Transverse colon (tissue), 4 donors: ENCODE data around the gene BIRC7. TPM values are rescaled to one million over a fixed set of nuclear protein-coding genes. Genes with fewer than 3 reads are reported as not detected.
A peak's percentile ranks its signal among the peaks of the same experiment; 100 is the strongest.

Source experiments
- DNase-seq: peaks from one replicate; pipeline ENCODE4 v3.0.0-alpha.2; 2019
- H3K27ac ChIP-seq, 4 donors: fragments of 200-600 bp; sonication (generic); 2 replicates each; pipeline ENCODE4 v1.5.1; 2016 to 2018; ENCODE audit warnings: inconsistent platforms in 4 of 4
- H3K27me3 ChIP-seq: fragments of 200-600 bp; sonication (generic); 2 replicates; pipeline ENCODE4 v1.5.1; 2017; ENCODE audit warnings: inconsistent platforms
- H3K36me3 ChIP-seq, 4 donors: fragments of 200-600 bp; sonication (generic); 2 replicates each; pipeline ENCODE4 v1.5.1; 2017 to 2019; ENCODE audit warnings: inconsistent platforms in 4 of 4
- H3K4me1 ChIP-seq, 4 donors: fragments of 200-600 bp; sonication (generic); 2 replicates each; pipeline ENCODE4 v1.5.1; 2017 to 2020; ENCODE audit warnings: inconsistent platforms in 4 of 4
- H3K4me3 ChIP-seq, 4 donors: fragments of 200-600 bp; sonication (generic); 1 replicate in 1 of 4; 2 replicates in 3 of 4; pipeline versions ENCODE4 v1.5.1 to v1.6.1; 2017 to 2019; ENCODE audit warnings: inconsistent platforms in 4 of 4
- H3K9me3 ChIP-seq, 2 donors: fragments of 200-600 bp; sonication (generic); 2 replicates each; pipeline ENCODE4 v1.5.1; 2017 to 2019; ENCODE audit warnings: inconsistent platforms in 2 of 2
- EP300 ChIP-seq: sonication (generic); formaldehyde crosslinking; IDR thresholded peaks from one replicate; pipeline ENCODE4 v1.6.1; 2017; ENCODE audit warnings: antibody characterized with exemption, low read depth
- POLR2A ChIP-seq: fragments of 450-650 bp; IDR thresholded peaks from one replicate; pipeline ENCODE4 v1.6.1; 2016; ENCODE audit warnings: antibody characterized with exemption, mild to moderate bottlenecking, moderate library complexity
- POLR2AphosphoS5 ChIP-seq, 3 donors: sonication (generic); formaldehyde crosslinking; IDR thresholded peaks; one replicate each; pipeline ENCODE4 v1.6.1; 2016; ENCODE audit warnings: antibody characterized with exemption in 3 of 3
- WGBS, 2 donors: methylation state at CpG; one replicate each; pipeline ENCODE4 v1.1.5; 2018; ENCODE audit warnings: low coverage in 1 of 2; 5-methylcytosine and 5-hydroxymethylcytosine counted together
- in situ Hi-C, 4 donors: fragments of 200-750 bp; cut with MboI; loops; one replicate each; pipeline versions ENCODE4 v1.15.0 to v1.15.1; 2017; ENCODE audit warnings: low sequenced_read_pairs in 3 of 4, low pct_ligation_motif_present in 1 of 4, low pct_unique_long_range_greater_than_20kb in 1 of 4
- intact Hi-C: fragments of 100-400 bp; cut with DNase I; formaldehyde crosslinking; loops from one replicate; pipeline ENCODE4 v1.15.1; 2023; ENCODE audit warnings: low total_unique reads
- total RNA-seq, 4 donors: library from RNA; depleted of rRNA; stranded (reverse); fragments of >200 nt; gene quantifications; one replicate each; pipeline ENCODE4 v1.1.0, GENCODE V29; 2016
- TF ChIP-seq, protein P1 (sequence below), 5 experiments: fragments of 200-600 bp in 3 of 5; fragments of 450-650 bp in 2 of 5; sonication (generic) in 3 of 5; IDR thresholded peaks; 1 replicate in 2 of 5; 2 replicates in 3 of 5; pipeline ENCODE4 v1.5.1; 2016 to 2017; ENCODE audit warnings: antibody characterized with exemption in 5 of 5, inconsistent platforms in 3 of 5, mild to moderate bottlenecking in 2 of 5, moderate library complexity in 1 of 5

BIRC7 gene
- total RNA-seq, 4 donors from 2014 or later, result 1.6 to 12.7 TPM; not detected in 2

DNA sequence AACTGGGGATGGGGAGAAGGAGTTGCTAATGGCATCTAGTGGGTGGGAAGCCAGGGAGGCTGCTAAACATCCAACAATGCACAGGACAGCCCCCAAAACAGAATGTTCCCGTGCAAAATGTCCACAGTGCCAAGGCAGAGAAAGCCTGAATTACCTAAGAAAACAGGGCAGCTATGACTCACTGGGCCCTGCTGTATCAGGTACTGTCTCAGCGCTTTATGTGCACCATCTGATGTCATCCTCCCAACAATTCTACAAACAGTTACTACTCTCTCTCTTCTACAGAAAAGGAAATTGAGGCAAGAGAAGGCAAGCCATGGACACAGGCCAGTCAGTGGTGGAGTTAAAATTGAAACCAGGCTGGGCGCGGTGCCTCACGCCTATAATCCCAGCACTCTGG is 22.9 kb upstream of the BIRC7 start:
- H3K27me3 ChIP-seq, result no peaks in the 10 kb centered on the region
- no peaks in the 10 kb centered on the region for H3K9me3 ChIP-seq
- H3K4me1 ChIP-seq, result peaks cover 11 to 36% (median 31%) of the 10 kb centered on the region in 4 donors
- TF ChIP-seq POLR2A, result no peak
- no peak for TF ChIP-seq POLR2AphosphoS5 (IDR thresholded peaks at IDR 0.05)
- TF ChIP-seq EP300, result no peak
- TF ChIP-seq, protein P1, sequence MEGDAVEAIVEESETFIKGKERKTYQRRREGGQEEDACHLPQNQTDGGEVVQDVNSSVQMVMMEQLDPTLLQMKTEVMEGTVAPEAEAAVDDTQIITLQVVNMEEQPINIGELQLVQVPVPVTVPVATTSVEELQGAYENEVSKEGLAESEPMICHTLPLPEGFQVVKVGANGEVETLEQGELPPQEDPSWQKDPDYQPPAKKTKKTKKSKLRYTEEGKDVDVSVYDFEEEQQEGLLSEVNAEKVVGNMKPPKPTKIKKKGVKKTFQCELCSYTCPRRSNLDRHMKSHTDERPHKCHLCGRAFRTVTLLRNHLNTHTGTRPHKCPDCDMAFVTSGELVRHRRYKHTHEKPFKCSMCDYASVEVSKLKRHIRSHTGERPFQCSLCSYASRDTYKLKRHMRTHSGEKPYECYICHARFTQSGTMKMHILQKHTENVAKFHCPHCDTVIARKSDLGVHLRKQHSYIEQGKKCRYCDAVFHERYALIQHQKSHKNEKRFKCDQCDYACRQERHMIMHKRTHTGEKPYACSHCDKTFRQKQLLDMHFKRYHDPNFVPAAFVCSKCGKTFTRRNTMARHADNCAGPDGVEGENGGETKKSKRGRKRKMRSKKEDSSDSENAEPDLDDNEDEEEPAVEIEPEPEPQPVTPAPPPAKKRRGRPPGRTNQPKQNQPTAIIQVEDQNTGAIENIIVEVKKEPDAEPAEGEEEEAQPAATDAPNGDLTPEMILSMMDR (IDR thresholded peaks at IDR 0.05), result no peak
- in situ Hi-C loops (no loop called here), intact Hi-C loops (no loop called here)
- H3K27ac ChIP-seq, result no peak overlapping the region
- peaks cover 0 to 17% (median 7%) of the 10 kb centered on the region in 4 donors for H3K36me3 ChIP-seq
- DNase-seq, result no peak
- H3K4me3 ChIP-seq, result no peak overlapping the region
- WGBS, 2 donors, result 80% methylated on average over 1 to 5 of the region's 5 CpGs

DNA sequence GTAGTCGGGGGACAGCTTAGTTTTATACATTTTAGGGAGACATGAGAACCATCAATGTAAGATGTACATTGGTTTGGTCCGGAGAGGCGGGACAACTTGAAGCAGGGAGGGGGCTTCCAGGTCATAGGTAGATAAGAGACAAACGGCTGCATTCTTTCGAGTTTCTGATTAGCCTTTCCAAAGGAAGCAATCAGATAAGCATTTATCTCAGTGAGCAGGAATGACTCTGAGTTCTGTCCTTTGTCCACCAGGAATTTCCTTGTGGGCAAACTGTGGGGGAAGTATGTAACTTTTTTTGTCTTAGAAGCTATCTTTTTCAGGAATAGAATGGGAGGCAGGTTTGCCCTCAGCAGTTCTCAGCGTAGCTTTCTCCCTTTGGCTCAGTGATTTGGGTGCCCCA is 21.2 kb upstream of the BIRC7 start:
- intact Hi-C loops (no loop called here), in situ Hi-C loops (no loop called here)
- TF ChIP-seq, protein P1 (IDR thresholded peaks at IDR 0.05), result no peak
- no peak for TF ChIP-seq POLR2AphosphoS5 (IDR thresholded peaks at IDR 0.05)
- TF ChIP-seq EP300, result no peak
- no peak for TF ChIP-seq POLR2A
- Histone ChIP-seq H3K27me3 (no peaks in the 10 kb centered on the region), H3K27ac (peak overlapping the region in 1 of 4 donors; percentile 91), H3K9me3 (no peaks in the 10 kb centered on the region), H3K4me1 (peaks cover 11 to 36% (median 31%) of the 10 kb centered on the region in 4 donors), H3K4me3 (peak overlapping the region in 1 of 4 donors; percentile 96), H3K36me3 (peaks cover 0 to 9% (median 4%) of the 10 kb centered on the region in 4 donors)
- 57 to 86% methylated on average over 1 to 6 of the region's 6 CpGs for WGBS, 2 donors
- no peak for DNase-seq

DNA sequence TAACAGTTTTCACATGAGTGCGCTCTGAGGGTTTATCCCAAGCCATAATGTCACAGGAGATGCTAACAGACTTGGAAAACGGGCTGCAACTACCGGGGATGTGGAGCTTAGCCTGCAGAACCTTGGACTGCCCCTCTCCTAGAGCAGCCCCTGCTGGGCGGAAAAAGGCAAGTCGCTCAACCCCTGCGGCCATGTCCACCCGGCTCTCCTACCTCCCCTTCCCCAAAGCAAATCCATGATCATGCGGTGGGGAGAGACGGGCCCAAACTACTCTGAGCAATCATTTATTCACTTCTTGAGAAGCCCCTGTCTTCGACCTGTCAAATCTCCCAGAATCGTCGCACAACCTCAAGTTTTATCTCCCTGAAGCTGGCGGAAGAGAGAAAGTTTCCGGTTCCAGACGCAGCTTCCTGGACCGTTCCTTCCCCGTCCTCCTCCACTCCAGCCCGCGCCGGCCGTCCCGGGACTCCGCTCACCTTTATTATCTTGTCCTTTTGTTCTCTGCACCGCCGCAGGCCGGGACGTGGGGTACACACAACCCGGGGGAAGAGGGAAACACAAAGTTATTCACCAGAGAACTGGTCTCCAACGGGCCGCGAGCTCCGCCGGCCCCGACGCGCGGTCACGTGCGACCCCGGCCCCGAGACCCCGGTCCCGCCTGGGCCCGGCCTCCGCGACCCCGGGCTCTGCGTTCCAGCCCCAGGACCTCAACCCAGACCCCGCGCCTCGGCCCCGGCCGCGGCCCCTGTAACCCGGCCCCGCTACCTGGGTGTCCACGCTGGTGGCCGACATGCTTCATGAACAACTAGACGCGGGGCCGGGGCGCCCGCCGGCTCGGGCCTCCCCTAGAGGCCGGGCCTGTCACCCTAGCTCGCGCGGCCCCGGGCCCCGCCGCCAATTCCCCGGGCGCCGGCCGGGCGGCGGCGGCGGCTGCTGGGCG is 20.3 kb upstream of the BIRC7 start:
- Histone ChIP-seq H3K27me3 (no peaks in the 10 kb centered on the region), H3K9me3 (no peaks in the 10 kb centered on the region), H3K4me1 (peaks cover 11 to 36% (median 31%) of the 10 kb centered on the region in 4 donors), H3K27ac (peak overlapping the region; percentile 82 to 92 (median 88)), H3K4me3 (peak overlapping the region; percentile 88 to 99 (median 96)), H3K36me3 (peaks cover 0 to 9% (median 4%) of the 10 kb centered on the region in 4 donors)
- 2 to 67% methylated on average over 1 to 66 of the region's 81 CpGs for WGBS, 2 donors
- in situ Hi-C loops, result no loop called here
- TF ChIP-seq POLR2A (no peak), EP300 (no peak)
- TF ChIP-seq, protein P1 (IDR thresholded peaks at IDR 0.05), result peak in 3 of 5 experiments; percentile 16 to 31 (median 22)
- intact Hi-C loops, result no loop called here
- peak; percentile 23 for DNase-seq

DNA sequence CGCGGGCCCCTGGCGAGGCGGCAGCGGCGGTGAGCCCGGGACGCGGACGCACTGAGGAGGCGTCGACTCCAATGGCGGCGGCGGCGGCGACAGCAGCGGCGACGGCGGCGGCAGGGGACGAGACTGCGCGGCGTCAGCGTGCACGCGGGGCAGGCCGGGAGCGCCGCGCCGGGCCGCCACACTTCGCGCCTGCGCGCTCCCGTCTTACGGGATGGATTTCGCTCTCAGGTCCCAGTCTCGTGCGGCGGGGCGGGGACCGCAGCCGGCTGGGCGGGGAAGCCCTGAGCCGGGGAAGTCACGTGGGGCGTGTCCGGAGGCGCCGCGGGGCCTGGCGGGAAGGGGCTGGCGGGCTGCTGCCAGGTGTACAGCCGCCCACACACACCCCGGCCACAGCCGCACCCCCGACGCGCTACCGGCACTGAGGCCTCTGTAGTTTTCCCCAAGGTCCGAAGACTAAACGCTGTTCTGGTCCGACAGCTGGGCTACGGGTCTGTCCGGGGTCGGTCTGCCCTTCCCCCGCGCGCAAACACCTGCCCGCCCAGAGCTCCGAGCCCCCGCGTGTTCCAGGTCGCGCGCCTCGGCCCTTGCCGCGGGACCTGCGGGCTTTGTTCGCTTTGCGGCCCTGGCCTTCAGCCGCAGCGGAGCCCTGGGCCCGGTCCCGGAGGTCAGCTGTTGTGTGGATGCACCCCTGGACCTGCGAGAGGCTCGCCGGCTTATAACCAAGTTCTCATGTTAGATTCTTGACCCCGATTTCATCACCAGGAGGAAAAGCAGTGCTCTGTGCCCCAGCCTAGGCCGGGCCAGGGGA is 19.5 kb upstream of the BIRC7 start, which contains the start of gene YTHDF1:
Gene YTHDF1, minus strand, starts transcription at position 91 of the 808 bp plus-strand sequence. CDS start 239 bp downstream, outside the sequence.
- peaks cover 11 to 36% (median 31%) of the 10 kb centered on the region in 4 donors for H3K4me1 ChIP-seq
- 1% methylated on average over 63 of the region's 96 CpGs; no CpG with 5 or more reads in 1 of the 2 donors for WGBS, 2 donors
- in situ Hi-C loops (no loop called here), intact Hi-C loops (no loop called here)
- TF ChIP-seq EP300 (no peak), POLR2A (peak; percentile 65), POLR2AphosphoS5 (IDR thresholded peaks at IDR 0.05) (peak; percentile 68 to 78 (median 75))
- TF ChIP-seq, protein P1 (IDR thresholded peaks at IDR 0.05), result no peak
- H3K27ac ChIP-seq, result peak within 1 kb of the TSS; percentile 82 to 92 (median 88)
- H3K4me3 ChIP-seq, result peak within 1 kb of the TSS; percentile 88 to 99 (median 96)
- no peaks in the 10 kb centered on the region for H3K9me3 ChIP-seq
- peak; percentile 98 for DNase-seq
- peaks cover 0 to 9% (median 2%) of the 10 kb centered on the region in 4 donors for H3K36me3 ChIP-seq
- H3K27me3 ChIP-seq, result no peaks in the 10 kb centered on the region
